ENCODE measurements around the gene E2F3. TPM values are rescaled to one million over a fixed set of nuclear protein-coding genes. Genes with fewer than 3 reads are reported as not detected.
A peak's percentile ranks its signal among the peaks of the same experiment; 100 is the strongest.

E2F3 gene
- total RNA-seq, 1 experiment from 2014 or later: 35.7 TPM

- Histone ChIP-seq H3K4me1 (ENCODE audit: insufficient read depth, low read length) (no peaks in the 10 kb centered on the region), H4K8ac (replicated peaks; ENCODE audit: insufficient read length, low read depth, low read length) (no peak overlapping the region), H3K56ac (ENCODE audit: insufficient read length, low read depth, low read length) (no peak overlapping the region), H3K9ac (ENCODE audit: extremely low read depth, insufficient read length, low read length) (no peak overlapping the region), H2BK15ac (ENCODE audit: low read depth, low read length) (no peak overlapping the region), H3K27me3 (ENCODE audit: insufficient read depth, low read length) (no peaks in the 10 kb centered on the region), H3K23ac (ENCODE audit: insufficient read length, low read depth, low read length) (no peak overlapping the region), H2AFZ (ENCODE audit: low read length) (no peak overlapping the region), H3K18ac (ENCODE audit: insufficient read length, low read depth, low read length) (no peak overlapping the region), H3K4ac (ENCODE audit: low read depth, low read length) (no peak overlapping the region), H3T11ph (ENCODE audit: low read length) (no peak overlapping the region), H2AK5ac (ENCODE audit: insufficient read length, low read length) (no peak overlapping the region), H3K79me1 (ENCODE audit: insufficient read depth, low read depth, low read length, poor library complexity, severe bottlenecking) (no peaks in the 10 kb centered on the region), H2BK120ac (ENCODE audit: low read depth, low read length, poor library complexity, severe bottlenecking) (no peak overlapping the region), H4K20me1 (ENCODE audit: control insufficient read depth, insufficient read depth, insufficient read length) (no peaks in the 10 kb centered on the region), H3K79me2 (ENCODE audit: insufficient read depth, low read length) (no peaks in the 10 kb centered on the region), H2BK5ac (ENCODE audit: insufficient read length, low read length) (no peak overlapping the region), H2BK12ac (ENCODE audit: insufficient read length, low read depth, low read length) (no peak overlapping the region), H3K4me2 (ENCODE audit: insufficient read depth, insufficient read length, low read length) (no peak overlapping the region), H4K5ac (ENCODE audit: insufficient read length, low read depth, low read length) (no peak overlapping the region), H4K91ac (ENCODE audit: insufficient read length, low read depth, low read length) (no peak overlapping the region), H3K9me3 (ENCODE audit: control insufficient read depth, low read depth, low read length) (no peaks in the 10 kb centered on the region), H3K14ac (ENCODE audit: insufficient read depth, low read length) (no peak overlapping the region), H3K23me2 (ENCODE audit: insufficient read length, low read depth, low read length, poor library complexity, severe bottlenecking) (no peaks in the 10 kb centered on the region), H3K27ac (ENCODE audit: insufficient read length, low read depth, low read length) (no peak overlapping the region), H2BK20ac (ENCODE audit: low read depth, low read length, poor library complexity, severe bottlenecking) (no peak overlapping the region)
- H3K36me3 Mint-ChIP-seq (ENCODE audit: insufficient read depth in 1 of 3, low read depth in 3 of 3): no peaks in the 10 kb centered on the region
- H3K27me3 Mint-ChIP-seq (ENCODE audit: low read depth): peaks cover 5% of the 10 kb centered on the region
- H3K27ac Mint-ChIP-seq: peak overlapping the region in 1 of 3 experiments; percentile 40; a peak in 1 of 7 replicates
- WGBS (ENCODE audit: extremely low coverage, insufficient read length, low lambda C conversion rate): no CpG with 5 or more reads among the region's 1 CpG
- no peak for DNase-seq
- peaks cover 2 to 5% of the 10 kb centered on the region in 2 experiments; a peak in 2 of 4 replicates for H3K4me1 Mint-ChIP-seq
- no peak overlapping the region for H3K4me3 Mint-ChIP-seq
- TF ChIP-seq, protein P1, sequence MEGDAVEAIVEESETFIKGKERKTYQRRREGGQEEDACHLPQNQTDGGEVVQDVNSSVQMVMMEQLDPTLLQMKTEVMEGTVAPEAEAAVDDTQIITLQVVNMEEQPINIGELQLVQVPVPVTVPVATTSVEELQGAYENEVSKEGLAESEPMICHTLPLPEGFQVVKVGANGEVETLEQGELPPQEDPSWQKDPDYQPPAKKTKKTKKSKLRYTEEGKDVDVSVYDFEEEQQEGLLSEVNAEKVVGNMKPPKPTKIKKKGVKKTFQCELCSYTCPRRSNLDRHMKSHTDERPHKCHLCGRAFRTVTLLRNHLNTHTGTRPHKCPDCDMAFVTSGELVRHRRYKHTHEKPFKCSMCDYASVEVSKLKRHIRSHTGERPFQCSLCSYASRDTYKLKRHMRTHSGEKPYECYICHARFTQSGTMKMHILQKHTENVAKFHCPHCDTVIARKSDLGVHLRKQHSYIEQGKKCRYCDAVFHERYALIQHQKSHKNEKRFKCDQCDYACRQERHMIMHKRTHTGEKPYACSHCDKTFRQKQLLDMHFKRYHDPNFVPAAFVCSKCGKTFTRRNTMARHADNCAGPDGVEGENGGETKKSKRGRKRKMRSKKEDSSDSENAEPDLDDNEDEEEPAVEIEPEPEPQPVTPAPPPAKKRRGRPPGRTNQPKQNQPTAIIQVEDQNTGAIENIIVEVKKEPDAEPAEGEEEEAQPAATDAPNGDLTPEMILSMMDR (conservative IDR thresholded peaks at IDR 0.05): no peak
- H3K9me3 Mint-ChIP-seq: no peaks in the 10 kb centered on the region
Measured at GRCh38 chr6:20367743-20368485, 33.8 kb upstream of the E2F3 start.

Data from H9 (cell line).